Measurements from ENCODE around the gene DNAH2. TPM values are rescaled to one million over a fixed set of nuclear protein-coding genes. Genes with fewer than 3 reads are reported as not detected.
A peak's percentile ranks its signal among the peaks of the same experiment; 100 is the strongest.

The DNAH2 gene
- total RNA-seq, 1 experiment from 2014 or later, result 0.15 TPM

DNA sequence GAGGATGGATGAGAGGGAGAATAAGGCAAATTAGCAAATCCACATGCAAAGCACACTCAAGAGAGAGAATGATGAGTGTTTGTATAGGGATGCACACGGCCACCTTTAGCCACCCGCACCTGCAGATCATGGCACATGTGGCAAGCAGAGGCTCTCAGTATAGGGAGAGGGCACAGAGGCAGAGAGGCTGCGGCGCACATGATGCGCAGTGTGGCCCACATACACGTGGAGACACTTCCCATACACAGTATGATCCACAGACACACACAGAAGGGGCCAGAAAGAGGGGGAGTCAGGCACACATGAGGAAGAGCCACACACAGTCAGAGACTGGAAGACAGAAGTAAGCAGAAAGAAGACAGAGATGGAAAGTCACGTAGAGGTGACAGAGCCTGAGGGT lies 164.5 kb downstream of the DNAH2 start:
- H2BK5ac ChIP-seq (ENCODE audit: insufficient read length, low read length), result no peak overlapping the region
- no peak overlapping the region for H3K4ac ChIP-seq (ENCODE audit: low read depth, low read length)
- no peaks in the 10 kb centered on the region for H3K9me3 Mint-ChIP-seq
- no peak overlapping the region for H3K27ac Mint-ChIP-seq
- H3K27me3 Mint-ChIP-seq (ENCODE audit: low read depth), result no peaks in the 10 kb centered on the region; the same call in none of the 2 replicates
- H2BK12ac ChIP-seq (ENCODE audit: insufficient read length, low read depth, low read length), result no peak overlapping the region
- no peak overlapping the region for H3K56ac ChIP-seq (ENCODE audit: insufficient read length, low read depth, low read length)
- no peaks in the 10 kb centered on the region for H3K9me3 ChIP-seq (ENCODE audit: control insufficient read depth, low read depth, low read length)
- no peak overlapping the region for H3K18ac ChIP-seq (ENCODE audit: insufficient read length, low read depth, low read length)
- H2AK5ac ChIP-seq (ENCODE audit: insufficient read length, low read length), result no peak overlapping the region
- H3K79me1 ChIP-seq (ENCODE audit: insufficient read depth, low read depth, low read length, poor library complexity, severe bottlenecking), result no peaks in the 10 kb centered on the region
- no peak overlapping the region for H3K23ac ChIP-seq (ENCODE audit: insufficient read length, low read depth, low read length)
- peak; percentile 27 for DNase-seq
- H3K4me3 Mint-ChIP-seq, result no peak overlapping the region
- no peak overlapping the region for H4K91ac ChIP-seq (ENCODE audit: insufficient read length, low read depth, low read length)
- no peaks in the 10 kb centered on the region; the same call in 1 of the 2 replicates for H3K27me3 ChIP-seq (ENCODE audit: insufficient read depth, low read length)
- H3K14ac ChIP-seq (ENCODE audit: insufficient read depth, low read length), result no peak overlapping the region
- peaks cover 0 to 4% (median 0%) of the 10 kb centered on the region in 3 experiments; a peak in 1 of 7 replicates for H3K36me3 Mint-ChIP-seq (ENCODE audit: insufficient read depth in 1 of 3, low read depth in 3 of 3)
- H3K9ac ChIP-seq (ENCODE audit: extremely low read depth, insufficient read length, low read length), result no peak overlapping the region
- TF ChIP-seq CTCF (conservative IDR thresholded peaks at IDR 0.05), result no peak
- no peak overlapping the region for H2BK120ac ChIP-seq (ENCODE audit: low read depth, low read length, poor library complexity, severe bottlenecking)
- H3K79me2 ChIP-seq (ENCODE audit: insufficient read depth, low read length), result no peaks in the 10 kb centered on the region
- no peak overlapping the region for H3T11ph ChIP-seq (ENCODE audit: low read length)
- no peak overlapping the region for H3K4me2 ChIP-seq (ENCODE audit: insufficient read depth, insufficient read length, low read length)
- no peak overlapping the region for H4K5ac ChIP-seq (ENCODE audit: insufficient read length, low read depth, low read length)
- no peak overlapping the region for H2BK15ac ChIP-seq (ENCODE audit: low read depth, low read length)
- WGBS (ENCODE audit: extremely low coverage, insufficient read length, low lambda C conversion rate), result no CpG with 5 or more reads among the region's 7 CpGs
- H4K8ac ChIP-seq (replicated peaks; ENCODE audit: insufficient read length, low read depth, low read length), result no peak overlapping the region
- peaks cover 0 to 3% of the 10 kb centered on the region in 2 experiments; a peak in 3 of 4 replicates for H3K4me1 Mint-ChIP-seq
- no peak overlapping the region for H2AFZ ChIP-seq (ENCODE audit: low read length)
- H4K20me1 ChIP-seq (ENCODE audit: control insufficient read depth, insufficient read depth, insufficient read length), result no peaks in the 10 kb centered on the region
- peaks cover 17% of the 10 kb centered on the region for H3K23me2 ChIP-seq (ENCODE audit: insufficient read length, low read depth, low read length, poor library complexity, severe bottlenecking)
- no peak overlapping the region for H3K27ac ChIP-seq (ENCODE audit: insufficient read length, low read depth, low read length)
- H3K4me1 ChIP-seq (ENCODE audit: insufficient read depth, low read length), result no peaks in the 10 kb centered on the region
- H2BK20ac ChIP-seq (ENCODE audit: low read depth, low read length, poor library complexity, severe bottlenecking), result no peak overlapping the region
